NCI-H2227 (cell line): ENCODE measurements around the gene MYADM.

ENCODE experiments used
- DNase-seq: peaks from one replicate; lab custom pipeline; 2025; ENCODE audit not compliant: unreplicated experiment; lab: John Stamatoyannopoulos, UW

MYADM gene

GRCh38 chr19:53910170-53910518 is 42.5 kb downstream of the MYADM start:
- peak; percentile 62 for DNase-seq

- DNase-seq, result no peak
Measured at GRCh38 chr19:53912653-53913052, 45.0 kb downstream of the MYADM start.

- DNase-seq, result peak; percentile 34
Measured at GRCh38 chr19:53915000-53915399, 47.3 kb downstream of the MYADM start.

GRCh38 chr19:53916004-53916403 is 48.3 kb downstream of the MYADM start:
- DNase-seq, result no peak

GRCh38 chr19:53917356-53917755 is 49.7 kb downstream of the MYADM start:
- DNase-seq, result no peak
